IMR-90 (cell line): ENCODE data around the gene OR51S1. TPM values are rescaled to one million over a fixed set of nuclear protein-coding genes. Genes with fewer than 3 reads are reported as not detected.

Experiments used
- ATAC-seq: fragments of 200-7000 bp; cut with Tn5 transposase; 2 replicates; pipeline ENCODE4 v1.9.1; 2020; ENCODE audit warnings: low read depth, mild to moderate bottlenecking, moderate library complexity
- BruUV-seq: library from RNA; stranded (reverse); fragments of 400-500 nt; replicated peaks from 2 replicates; lab custom pipeline; 2021; lab: Mats Ljungman, UMichigan
- CTCF ChIA-PET: fragments of 300-600 bp; formaldehyde crosslinking; extraction: SDS; loops from one replicate; lab custom pipeline; 2021; ENCODE audit warnings: antibody characterized with exemption; lab: Yijun Ruan, JAX
- POLR2A ChIA-PET: fragments of 300-600 bp; sonication (Branson Sonifier 250); formaldehyde crosslinking; loops from one replicate; lab custom pipeline; 2022; ENCODE audit warnings: antibody characterized with exemption; ENCODE audit not compliant: unreplicated experiment; lab: Charles Lee
- DNase-seq: peaks from one replicate; pipeline ENCODE4 v3.0.0; 2013
- H2AFZ ChIP-seq: replicated peaks from 2 replicates; pipeline ENCODE3; 2013; ENCODE audit warnings: low read length, mild to moderate bottlenecking; ENCODE audit not compliant: poor library complexity
- H2AK5ac ChIP-seq: 2 replicates; pipeline ENCODE4 v1.6.1; 2013; ENCODE audit warnings: low read depth, low read length, inconsistent platforms
- H2AK9ac ChIP-seq: replicated peaks from 2 replicates; pipeline ENCODE3; 2013; ENCODE audit warnings: mild to moderate bottlenecking, low read depth, low read length, moderate library complexity; ENCODE audit not compliant: poor library complexity
- H2BK120ac ChIP-seq: 2 replicates; pipeline ENCODE4 v1.6.1; 2013; ENCODE audit warnings: low read depth, low read length, inconsistent platforms
- H2BK15ac ChIP-seq: 3 replicates; pipeline ENCODE4 v1.6.1; 2013; ENCODE audit warnings: low read depth, low read length, inconsistent platforms
- H2BK20ac ChIP-seq: 2 replicates; pipeline ENCODE4 v1.6.1; 2013; ENCODE audit warnings: low read depth, mild to moderate bottlenecking, inconsistent platforms, low read length, moderate library complexity
- H2BK5ac ChIP-seq: 2 replicates; pipeline ENCODE4 v1.6.1; 2013; ENCODE audit warnings: mild to moderate bottlenecking, low read depth, low read length, inconsistent platforms; ENCODE audit not compliant: poor library complexity, severe bottlenecking
- H3K14ac ChIP-seq: replicated peaks from 2 replicates; pipeline ENCODE4 v1.6.1; 2013; ENCODE audit warnings: low read depth, low read length, inconsistent platforms
- H3K18ac ChIP-seq: 2 replicates; pipeline ENCODE4 v1.6.1; 2013; ENCODE audit warnings: low read depth, low read length, control low read depth
- H3K23ac ChIP-seq: 2 replicates; pipeline ENCODE4 v1.6.1; 2013; ENCODE audit warnings: low read depth, low read length, inconsistent platforms
- H3K27ac ChIP-seq: 2 replicates; pipeline ENCODE4 v1.5.1; 2013; ENCODE audit warnings: mild to moderate bottlenecking, control low read depth, low read length; ENCODE audit not compliant: insufficient read depth
- H3K27me3 ChIP-seq: 2 replicates; pipeline ENCODE4 v1.6.1; 2013; ENCODE audit warnings: low read length; ENCODE audit not compliant: control insufficient read depth, insufficient read depth
- H3K36me3 ChIP-seq: 2 replicates; pipeline ENCODE4 v1.6.1; 2013; ENCODE audit warnings: low read length, mixed read lengths; ENCODE audit not compliant: control insufficient read depth, insufficient read depth
- H3K4ac ChIP-seq: 2 replicates; pipeline ENCODE4 v1.6.1; 2013; ENCODE audit warnings: low read depth, low read length, inconsistent platforms
- H3K4me1 ChIP-seq: 2 replicates; pipeline ENCODE4 v1.6.1; 2013; ENCODE audit warnings: low read length, mixed read lengths; ENCODE audit not compliant: control insufficient read depth, insufficient read depth
- H3K4me2 ChIP-seq: 2 replicates; pipeline ENCODE4 v1.6.1; 2013; ENCODE audit warnings: low read depth, mild to moderate bottlenecking, control low read depth, low read length, moderate library complexity
- H3K4me3 ChIP-seq: 2 replicates; pipeline ENCODE4 v1.5.1; 2013; ENCODE audit warnings: low read depth, mild to moderate bottlenecking, control low read depth, low read length, moderate library complexity; ENCODE audit not compliant: insufficient read depth
- H3K56ac ChIP-seq: 2 replicates; pipeline ENCODE4 v1.6.1; 2013; ENCODE audit warnings: low read length, inconsistent platforms; ENCODE audit not compliant: insufficient read depth; ENCODE audit errors: extremely low read depth
- H3K79me1 ChIP-seq, 2 experiments: 2 replicates each; pipeline ENCODE4 v1.6.1; 2013; ENCODE audit warnings: low read length in 2 of 2, inconsistent platforms in 1 of 2, low read depth in 1 of 2
- H3K9ac ChIP-seq: 2 replicates; pipeline ENCODE4 v1.6.1; 2013; ENCODE audit warnings: low read depth, low read length, control low read depth
- H3K9me1 ChIP-seq: 2 replicates; pipeline ENCODE4 v1.6.1; 2013; ENCODE audit warnings: low read length, inconsistent platforms; ENCODE audit not compliant: insufficient read depth
- H3K9me3 ChIP-seq: 2 replicates; pipeline ENCODE4 v1.6.1; 2013; ENCODE audit warnings: low read length; ENCODE audit not compliant: control insufficient read depth, insufficient read depth
- H4K20me1 ChIP-seq: 2 replicates; pipeline ENCODE4 v1.6.1; 2013; ENCODE audit warnings: low read length, inconsistent platforms; ENCODE audit not compliant: insufficient read depth
- H4K5ac ChIP-seq: 2 replicates; pipeline ENCODE4 v1.6.1; 2013; ENCODE audit warnings: mild to moderate bottlenecking, low read depth, low read length, control low read depth
- H4K8ac ChIP-seq, 2 experiments: 2 replicates each; pipeline ENCODE4 v1.6.1; 2013; ENCODE audit warnings: low read depth in 2 of 2, low read length in 2 of 2, control low read depth in 1 of 2, inconsistent platforms in 1 of 2
- H4K91ac ChIP-seq: 2 replicates; pipeline ENCODE4 v1.6.1; 2013; ENCODE audit warnings: low read depth, low read length, inconsistent platforms; ENCODE audit not compliant: insufficient read depth
- ELK1 ChIP-seq: fragments of 150-350 bp; IDR thresholded peaks from 2 replicates; pipeline ENCODE4 v1.6.1; 2016; ENCODE audit warnings: low read depth, mild to moderate bottlenecking, low read length, moderate library complexity, borderline replicate concordance
- MAFK ChIP-seq: IDR thresholded peaks from 2 replicates; pipeline ENCODE4 v1.6.1; 2012; ENCODE audit warnings: low read depth, low read length, improper control_type of control experiment
- MAZ ChIP-seq: IDR thresholded peaks from 2 replicates; pipeline ENCODE4 v1.6.1; 2012; ENCODE audit warnings: low read depth, mild to moderate bottlenecking, low read length, improper control_type of control experiment, moderate library complexity, borderline replicate concordance
- SMC3 ChIP-seq: fragments of 150-350 bp; IDR thresholded peaks from 2 replicates; pipeline ENCODE4 v1.6.1; 2016; ENCODE audit warnings: low read depth, mild to moderate bottlenecking, antibody characterized with exemption, low read length, moderate library complexity
- WGBS, 2 experiments: methylation state at CpG; one replicate each; pipeline versions ENCODE4 v1.1.5 to v1.1.7; 2013; ENCODE audit warnings: missing lambda C conversion rate in 2 of 2; ENCODE audit not compliant: insufficient read length in 1 of 2; ENCODE audit errors: extremely low coverage in 2 of 2; 5-methylcytosine and 5-hydroxymethylcytosine counted together
- dilution Hi-C: fragments of 300-500 bp; cut with HindIII; formaldehyde crosslinking; loops from one replicate; pipeline ENCODE4 v1.14.3; 2018; ENCODE audit warnings: low sequenced_read_pairs; ENCODE audit not compliant: unreplicated experiment
- in situ Hi-C: fragments of 300-500 bp; cut with MboI; formaldehyde crosslinking; loops from 3 replicates; pipeline ENCODE4 v1.14.3; 2019; ENCODE audit warnings: low sequenced_read_pairs, inconsistent platforms, mixed read lengths
- intact Hi-C: fragments of 100-400 bp; cut with micrococcal nuclease; formaldehyde crosslinking; loops from 2 replicates; pipeline ENCODE4 v1.10.0; 2022
- polyA plus RNA-seq, 3 experiments: library from polyadenylated mRNA; depleted of rRNA; stranded (reverse); fragments of >200 nt; gene quantifications; 2 replicates each; pipeline ENCODE4 v1.2.3, GENCODE V29; 2012; ENCODE audit warnings: low replicate concordance in 1 of 3
- total RNA-seq: library from RNA; depleted of rRNA; stranded (reverse); fragments of >200 nt; gene quantifications from 2 replicates; pipeline ENCODE4 v1.2.3, GENCODE V29; 2012

The OR51S1 gene
- total and polyA plus RNA-seq, 2 of the 4 experiments (the other 2 are of a cell fraction), result not detected

GRCh38 chr11:4830346-4830745, 18.7 kb downstream of the OR51S1 start:
- Histone ChIP-seq H2BK5ac (no peak overlapping the region), H2BK20ac (no peak overlapping the region), H3K9me3 (no peaks in the 10 kb centered on the region), H3K4me1 (no peaks in the 10 kb centered on the region), H2AFZ (no peak overlapping the region), H2BK120ac (no peak overlapping the region), H3K79me1 (no peaks in the 10 kb centered on the region), H3K36me3 (no peaks in the 10 kb centered on the region), H3K18ac (no peak overlapping the region), H2AK5ac (no peak overlapping the region), H3K9ac (no peak overlapping the region), H3K4me2 (no peak overlapping the region), H3K14ac (no peak overlapping the region), H3K27ac (no peak overlapping the region), H3K56ac (no peak overlapping the region), H4K5ac (no peak overlapping the region), H2BK15ac (no peak overlapping the region), H4K8ac (no peak overlapping the region), H3K4ac (no peak overlapping the region), H4K91ac (no peak overlapping the region), H3K9me1 (no peaks in the 10 kb centered on the region), H2AK9ac (no peak overlapping the region), H4K20me1 (no peaks in the 10 kb centered on the region), H3K23ac (no peak overlapping the region), H3K4me3 (no peak overlapping the region), H3K27me3 (peaks cover 5% of the 10 kb centered on the region; the same call in 1 of the 2 replicates)
- ChIA-PET POLR2A (no interaction called here), CTCF (no interaction called here)
- DNase-seq (no peak), ATAC-seq (no peak)
- intact Hi-C loops (no loop called here), in situ Hi-C loops (no loop called here), dilution Hi-C loops (no loop called here)
- TF ChIP-seq MAFK (no peak), MAZ (no peak), ELK1 (no peak), SMC3 (no peak)
- BruUV-seq, result no TSS peak
- no CpG with 5 or more reads among the region's 1 CpG for WGBS, 2 experiments
